Transverse colon (tissue), 4 donors: Measurements from ENCODE around the gene TRPV2. TPM values are rescaled to one million over a fixed set of nuclear protein-coding genes. Genes with fewer than 3 reads are reported as not detected.

Experiments
- DNase-seq: peaks from one replicate; pipeline ENCODE4 v3.0.0-alpha.2; 2019
- H3K27ac ChIP-seq, 4 donors: fragments of 200-600 bp; sonication (generic); 2 replicates each; pipeline ENCODE4 v1.5.1; 2016 to 2018; ENCODE audit warnings: inconsistent platforms in 4 of 4
- H3K27me3 ChIP-seq: fragments of 200-600 bp; sonication (generic); 2 replicates; pipeline ENCODE4 v1.5.1; 2017; ENCODE audit warnings: inconsistent platforms
- H3K36me3 ChIP-seq, 4 donors: fragments of 200-600 bp; sonication (generic); 2 replicates each; pipeline ENCODE4 v1.5.1; 2017 to 2019; ENCODE audit warnings: inconsistent platforms in 4 of 4
- H3K4me1 ChIP-seq, 4 donors: fragments of 200-600 bp; sonication (generic); 2 replicates each; pipeline ENCODE4 v1.5.1; 2017 to 2020; ENCODE audit warnings: inconsistent platforms in 4 of 4
- H3K4me3 ChIP-seq, 4 donors: fragments of 200-600 bp; sonication (generic); 1 replicate in 1 of 4; 2 replicates in 3 of 4; pipeline versions ENCODE4 v1.5.1 to v1.6.1; 2017 to 2019; ENCODE audit warnings: inconsistent platforms in 4 of 4
- H3K9me3 ChIP-seq, 2 donors: fragments of 200-600 bp; sonication (generic); 2 replicates each; pipeline ENCODE4 v1.5.1; 2017 to 2019; ENCODE audit warnings: inconsistent platforms in 2 of 2
- EP300 ChIP-seq: sonication (generic); formaldehyde crosslinking; IDR thresholded peaks from one replicate; pipeline ENCODE4 v1.6.1; 2017; ENCODE audit warnings: antibody characterized with exemption, low read depth
- POLR2A ChIP-seq: fragments of 450-650 bp; IDR thresholded peaks from one replicate; pipeline ENCODE4 v1.6.1; 2016; ENCODE audit warnings: antibody characterized with exemption, mild to moderate bottlenecking, moderate library complexity
- POLR2AphosphoS5 ChIP-seq, 3 donors: sonication (generic); formaldehyde crosslinking; IDR thresholded peaks; one replicate each; pipeline ENCODE4 v1.6.1; 2016; ENCODE audit warnings: antibody characterized with exemption in 3 of 3
- WGBS, 2 donors: methylation state at CpG; one replicate each; pipeline ENCODE4 v1.1.5; 2018; ENCODE audit warnings: low coverage in 1 of 2; 5-methylcytosine and 5-hydroxymethylcytosine counted together
- in situ Hi-C, 4 donors: fragments of 200-750 bp; cut with MboI; loops; one replicate each; pipeline versions ENCODE4 v1.15.0 to v1.15.1; 2017; ENCODE audit warnings: low sequenced_read_pairs in 3 of 4, low pct_ligation_motif_present in 1 of 4, low pct_unique_long_range_greater_than_20kb in 1 of 4
- intact Hi-C: fragments of 100-400 bp; cut with DNase I; formaldehyde crosslinking; loops from one replicate; pipeline ENCODE4 v1.15.1; 2023; ENCODE audit warnings: low total_unique reads
- total RNA-seq, 4 donors: library from RNA; depleted of rRNA; stranded (reverse); fragments of >200 nt; gene quantifications; one replicate each; pipeline ENCODE4 v1.1.0, GENCODE V29; 2016
- TF ChIP-seq, protein P1 (sequence below), 5 experiments: fragments of 200-600 bp in 3 of 5; fragments of 450-650 bp in 2 of 5; sonication (generic) in 3 of 5; IDR thresholded peaks; 1 replicate in 2 of 5; 2 replicates in 3 of 5; pipeline ENCODE4 v1.5.1; 2016 to 2017; ENCODE audit warnings: antibody characterized with exemption in 5 of 5, inconsistent platforms in 3 of 5, mild to moderate bottlenecking in 2 of 5, moderate library complexity in 1 of 5

TRPV2 gene
- total RNA-seq, 4 donors from 2014 or later = 2.4 to 8.2 (median 4.4) TPM

DNA sequence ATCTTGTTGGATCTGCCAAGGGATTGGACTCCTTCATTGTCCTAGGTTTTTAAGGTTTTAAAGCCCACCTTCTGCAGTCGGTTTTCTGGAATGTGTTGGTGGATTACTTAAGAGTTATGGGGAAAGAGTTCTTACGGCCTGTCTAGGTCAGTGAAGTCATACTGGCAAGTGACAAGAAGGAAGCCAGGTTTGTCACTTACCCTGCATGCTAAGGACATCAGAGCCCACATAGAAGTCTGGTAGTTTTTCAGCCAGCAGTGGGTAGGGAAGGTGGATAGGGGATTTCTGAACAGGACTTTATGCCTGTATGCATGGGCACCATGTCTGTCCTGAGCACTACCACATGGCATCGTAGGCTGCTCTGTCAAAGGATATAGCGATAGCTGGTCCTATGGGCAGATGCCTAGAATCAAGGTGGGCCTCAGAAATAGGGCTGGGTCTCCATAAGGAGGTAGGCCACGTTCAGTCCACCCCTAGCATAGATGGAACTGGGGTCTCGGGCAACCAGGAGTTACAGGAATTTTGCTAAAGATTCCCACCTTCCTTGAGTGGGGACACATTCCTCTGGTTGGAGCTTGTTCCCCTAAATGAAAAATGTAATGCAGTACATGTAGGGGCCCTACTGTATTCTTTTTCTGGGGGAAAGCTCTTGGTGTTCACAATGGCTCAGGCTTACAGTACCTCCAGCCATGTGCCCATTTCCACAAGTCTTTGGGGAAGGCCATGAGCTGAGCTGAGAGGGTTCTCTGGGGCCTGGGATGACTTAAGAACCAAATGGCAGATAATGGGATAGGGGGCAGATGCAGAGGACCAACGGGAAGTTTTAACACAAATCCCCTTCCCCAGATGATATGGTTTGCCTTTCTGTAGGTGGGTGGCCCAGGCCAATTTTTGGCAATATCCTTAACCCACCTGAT lies 27.5 kb downstream of the TRPV2 start:
- peaks cover 14 to 58% (median 36%) of the 10 kb centered on the region in 4 donors for H3K4me1 ChIP-seq
- in situ Hi-C loops (no loop called here), intact Hi-C loops (loop anchor here (10.0 kb wide), 1 partner anchor 58 kb away; the partner anchor contains the start of gene UBB)
- DNase-seq = no peak
- peaks cover 0 to 21% (median 9%) of the 10 kb centered on the region in 4 donors for H3K36me3 ChIP-seq
- no peaks in the 10 kb centered on the region for H3K9me3 ChIP-seq
- no peak overlapping the region for H3K4me3 ChIP-seq
- H3K27me3 ChIP-seq = no peaks in the 10 kb centered on the region
- WGBS, 2 donors = 25 to 63% methylated on average over 1 to 7 of the region's 7 CpGs
- H3K27ac ChIP-seq = peak overlapping the region in 1 of 4 donors; percentile 41
- TF ChIP-seq EP300 (no peak), POLR2A (no peak), POLR2AphosphoS5 (IDR thresholded peaks at IDR 0.05) (no peak)
- TF ChIP-seq, protein P1, sequence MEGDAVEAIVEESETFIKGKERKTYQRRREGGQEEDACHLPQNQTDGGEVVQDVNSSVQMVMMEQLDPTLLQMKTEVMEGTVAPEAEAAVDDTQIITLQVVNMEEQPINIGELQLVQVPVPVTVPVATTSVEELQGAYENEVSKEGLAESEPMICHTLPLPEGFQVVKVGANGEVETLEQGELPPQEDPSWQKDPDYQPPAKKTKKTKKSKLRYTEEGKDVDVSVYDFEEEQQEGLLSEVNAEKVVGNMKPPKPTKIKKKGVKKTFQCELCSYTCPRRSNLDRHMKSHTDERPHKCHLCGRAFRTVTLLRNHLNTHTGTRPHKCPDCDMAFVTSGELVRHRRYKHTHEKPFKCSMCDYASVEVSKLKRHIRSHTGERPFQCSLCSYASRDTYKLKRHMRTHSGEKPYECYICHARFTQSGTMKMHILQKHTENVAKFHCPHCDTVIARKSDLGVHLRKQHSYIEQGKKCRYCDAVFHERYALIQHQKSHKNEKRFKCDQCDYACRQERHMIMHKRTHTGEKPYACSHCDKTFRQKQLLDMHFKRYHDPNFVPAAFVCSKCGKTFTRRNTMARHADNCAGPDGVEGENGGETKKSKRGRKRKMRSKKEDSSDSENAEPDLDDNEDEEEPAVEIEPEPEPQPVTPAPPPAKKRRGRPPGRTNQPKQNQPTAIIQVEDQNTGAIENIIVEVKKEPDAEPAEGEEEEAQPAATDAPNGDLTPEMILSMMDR (IDR thresholded peaks at IDR 0.05) = no peak

DNA sequence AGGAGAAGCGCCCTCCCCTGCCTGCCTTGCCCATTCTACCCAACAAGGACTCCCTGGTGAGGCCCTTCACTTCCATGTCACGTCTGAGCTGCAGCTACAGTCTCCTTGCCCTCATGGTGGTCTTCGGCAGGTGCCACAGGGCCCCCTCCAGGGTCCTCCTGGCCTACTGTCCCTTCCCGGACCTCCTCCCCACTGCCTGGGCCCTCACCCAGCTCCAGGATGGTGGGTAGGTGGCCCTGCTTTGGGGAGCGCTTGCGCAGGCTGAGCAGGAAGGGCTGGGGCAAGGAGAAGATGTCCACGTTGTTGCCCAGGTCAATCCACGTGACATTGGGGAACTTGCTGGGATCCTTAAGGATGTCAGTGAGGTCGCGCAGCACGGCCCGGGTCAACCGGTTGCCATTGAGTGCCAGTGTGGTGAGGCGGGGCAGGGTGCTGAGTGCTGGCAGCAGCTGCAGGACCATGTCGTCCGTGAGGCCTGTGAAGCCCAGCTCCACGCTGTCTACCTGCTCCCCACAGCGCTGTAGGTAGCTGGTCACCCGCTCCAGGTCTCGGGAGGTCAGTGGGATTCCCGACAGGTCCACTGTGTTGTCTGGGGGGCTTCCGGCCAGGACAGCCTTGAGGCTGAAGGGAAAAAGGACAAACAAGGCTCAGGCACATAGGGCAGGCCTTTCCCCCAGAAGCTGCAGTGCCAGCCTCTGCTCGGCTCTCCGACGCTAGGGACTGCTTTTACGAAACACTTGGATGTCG lies 28.3 kb downstream of the TRPV2 start:
- intact Hi-C loops = loop anchor here (10.0 kb wide), 1 partner anchor 59 kb away; the partner anchor contains the start of gene UBB
- DNase-seq = no peak
- H3K36me3 ChIP-seq = peaks cover 0 to 21% (median 9%) of the 10 kb centered on the region in 4 donors
- H3K27me3 ChIP-seq = no peaks in the 10 kb centered on the region
- WGBS, 2 donors = 80% methylated on average over 27 of the region's 27 CpGs; no CpG with 5 or more reads in 1 of the 2 donors
- peaks cover 14 to 53% (median 32%) of the 10 kb centered on the region in 4 donors for H3K4me1 ChIP-seq
- H3K9me3 ChIP-seq = no peaks in the 10 kb centered on the region
- peak overlapping the region in 2 of 4 donors; percentile 6 to 41 for H3K27ac ChIP-seq
- no peak overlapping the region for H3K4me3 ChIP-seq
- in situ Hi-C loops = no loop called here
- TF ChIP-seq, protein P1 (IDR thresholded peaks at IDR 0.05) = no peak
- TF ChIP-seq EP300 = no peak
- TF ChIP-seq POLR2AphosphoS5 (IDR thresholded peaks at IDR 0.05) = no peak
- TF ChIP-seq POLR2A = no peak

DNA sequence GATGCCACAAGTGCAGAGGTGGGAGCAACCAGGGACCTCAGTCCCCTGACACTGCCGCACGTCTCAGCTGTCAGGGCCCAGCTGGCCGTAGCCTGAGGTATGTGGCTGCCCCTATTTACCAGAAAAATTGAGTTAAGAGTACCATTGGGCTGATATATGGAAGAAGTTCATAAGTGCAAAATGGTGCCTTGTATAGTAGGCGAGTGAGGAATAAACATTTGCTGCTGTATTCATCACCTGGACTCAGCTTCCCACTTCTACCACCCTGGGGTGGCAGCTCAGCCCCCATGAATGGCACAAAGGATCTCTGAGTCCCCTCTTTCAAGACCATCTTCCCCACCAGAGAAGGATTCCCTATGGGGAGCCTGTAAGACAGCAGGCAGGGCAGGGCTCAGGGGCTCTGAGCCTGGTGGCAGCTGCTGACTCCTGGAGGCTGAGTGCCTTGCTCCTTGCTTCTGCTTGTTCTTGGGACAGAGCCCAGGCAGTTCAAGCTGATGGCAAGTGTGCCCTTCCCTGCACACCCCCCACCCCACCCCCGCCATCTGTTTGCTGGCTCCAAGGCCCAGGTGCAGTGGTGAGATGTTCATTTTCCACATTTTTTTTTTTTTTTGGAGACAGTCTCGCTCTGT lies 29.0 kb downstream of the TRPV2 start:
- TF ChIP-seq, protein P1 (IDR thresholded peaks at IDR 0.05) = no peak
- no peak for TF ChIP-seq EP300
- no peak for TF ChIP-seq POLR2AphosphoS5 (IDR thresholded peaks at IDR 0.05)
- TF ChIP-seq POLR2A = no peak
- Histone ChIP-seq H3K4me1 (peaks cover 14 to 53% (median 31%) of the 10 kb centered on the region in 4 donors), H3K4me3 (no peak overlapping the region), H3K27ac (peak overlapping the region in 2 of 4 donors; percentile 6 to 41), H3K27me3 (no peaks in the 10 kb centered on the region), H3K9me3 (no peaks in the 10 kb centered on the region), H3K36me3 (peaks cover 0 to 22% (median 11%) of the 10 kb centered on the region in 4 donors)
- in situ Hi-C loops = no loop called here
- no peak for DNase-seq
- 82 to 100% methylated on average over 1 to 6 of the region's 6 CpGs for WGBS, 2 donors
- intact Hi-C loops = loop anchor here (10.0 kb wide), 1 partner anchor 60 kb away; the partner anchor contains the start of gene UBB
